Measurements from ENCODE around the gene RAB1B.
"Not testable (repeated sequence)": the region's sequence is repeated elsewhere in the genome, so short reads cannot be mapped to it uniquely, and the experiment has no call there.

The RAB1B gene

GRCh38 chr11:66302656-66303055, 34.2 kb downstream of the RAB1B start:
- H3K36me3 ChIP-seq (ENCODE audit: control insufficient read depth, insufficient read depth, low read length): no peaks in the 10 kb centered on the region

GRCh38 chr11:66309475-66309874, 41.0 kb downstream of the RAB1B start:
- Histone ChIP-seq H3K27ac (no peak overlapping the region), H3K4me2 (ENCODE audit: low read length) (no peak overlapping the region), H3K27me3 (ENCODE audit: control insufficient read depth, insufficient read depth, low read length) (no peaks in the 10 kb centered on the region), H3K36me3 (ENCODE audit: control insufficient read depth, insufficient read depth, low read length) (no peaks in the 10 kb centered on the region), H3K4me1 (no peaks in the 10 kb centered on the region), H3K4me3 (ENCODE audit: low read depth, low read length) (no peak overlapping the region), H3K9ac (no peak overlapping the region), H3K9me3 (ENCODE audit: control insufficient read depth, low read length) (no peaks in the 10 kb centered on the region), H2AFZ (no peak overlapping the region), H3K79me2 (no peaks in the 10 kb centered on the region)
- TF ChIP-seq CTCF (IDR thresholded peaks at IDR 0.05): no peak

More at GRCh38 chr11:66302656-66303055, 34.2 kb downstream of the RAB1B start:
- no peak overlapping the region for H3K27ac ChIP-seq
- no peak overlapping the region for H3K4me2 ChIP-seq (ENCODE audit: low read length)
- H3K27me3 ChIP-seq (ENCODE audit: control insufficient read depth, insufficient read depth, low read length): no peaks in the 10 kb centered on the region
- no peaks in the 10 kb centered on the region for H3K4me1 ChIP-seq
- no peak overlapping the region for H3K9ac ChIP-seq
- no peak overlapping the region for H2AFZ ChIP-seq
- no peaks in the 10 kb centered on the region for H3K79me2 ChIP-seq
- no peak for TF ChIP-seq CTCF (IDR thresholded peaks at IDR 0.05)
- H3K4me3 ChIP-seq (ENCODE audit: low read depth, low read length): no peak overlapping the region
- H3K9me3 ChIP-seq (ENCODE audit: control insufficient read depth, low read length): no peaks in the 10 kb centered on the region

GRCh38 chr11:66310324-66310723, 41.9 kb downstream of the RAB1B start:
- Histone ChIP-seq H3K4me2 (ENCODE audit: low read length) (no peak overlapping the region), H3K4me3 (ENCODE audit: low read depth, low read length) (no peak overlapping the region), H3K79me2 (no peaks in the 10 kb centered on the region), H3K36me3 (ENCODE audit: control insufficient read depth, insufficient read depth, low read length) (no peaks in the 10 kb centered on the region), H3K27me3 (ENCODE audit: control insufficient read depth, insufficient read depth, low read length) (no peaks in the 10 kb centered on the region), H2AFZ (no peak overlapping the region), H3K9ac (no peak overlapping the region), H3K4me1 (no peaks in the 10 kb centered on the region), H3K9me3 (ENCODE audit: control insufficient read depth, low read length) (no peaks in the 10 kb centered on the region), H3K27ac (no peak overlapping the region)
- TF ChIP-seq CTCF (IDR thresholded peaks at IDR 0.05): no peak

GRCh38 chr11:66310803-66311440, 42.5 kb downstream of the RAB1B start:
- not testable (repeated sequence) for H3K27me3 ChIP-seq (ENCODE audit: control insufficient read depth, insufficient read depth, low read length); H3K4me1 ChIP-seq; H2AFZ ChIP-seq; H3K27ac ChIP-seq; H3K4me2 ChIP-seq (ENCODE audit: low read length); H3K36me3 ChIP-seq (ENCODE audit: control insufficient read depth, insufficient read depth, low read length); H3K9me3 ChIP-seq (ENCODE audit: control insufficient read depth, low read length); H3K9ac ChIP-seq; H3K79me2 ChIP-seq; H3K4me3 ChIP-seq (ENCODE audit: low read depth, low read length)

GRCh38 chr11:66311470-66311964, 43.1 kb downstream of the RAB1B start:
- no peak overlapping the region for H3K9ac ChIP-seq
- no peaks in the 10 kb centered on the region for H3K79me2 ChIP-seq
- H3K27ac ChIP-seq: peak overlapping the region; percentile 83
- H3K4me1 ChIP-seq: no peaks in the 10 kb centered on the region
- peak overlapping the region; percentile 57 for H3K4me3 ChIP-seq (ENCODE audit: low read depth, low read length)
- no peaks in the 10 kb centered on the region for H3K9me3 ChIP-seq (ENCODE audit: control insufficient read depth, low read length)
- peak overlapping the region; percentile 87 for H3K4me2 ChIP-seq (ENCODE audit: low read length)
- peak; percentile 81 for TF ChIP-seq CTCF (IDR thresholded peaks at IDR 0.05)
- peak overlapping the region; percentile 84 for H2AFZ ChIP-seq
- no peaks in the 10 kb centered on the region for H3K27me3 ChIP-seq (ENCODE audit: control insufficient read depth, insufficient read depth, low read length)
- no peaks in the 10 kb centered on the region for H3K36me3 ChIP-seq (ENCODE audit: control insufficient read depth, insufficient read depth, low read length)

All from parathyroid adenoma (tissue), 2 donors.